Neural cell (in vitro differentiated cells): ENCODE measurements around the gene TMEM117.

ENCODE experiments used
- CTCF ChIP-seq: fragments of 450-650 bp; IDR thresholded peaks from 2 replicates; pipeline ENCODE4 v1.5.1; 2014; ENCODE audit warnings: antibody characterized with exemption, mild to moderate bottlenecking, moderate library complexity; ENCODE audit not compliant: poor library complexity, severe bottlenecking
- EZH2 ChIP-seq: fragments of 200-600, 300-800 bp; shearing (Covaris generic), sonication (generic); IDR thresholded peaks from 2 replicates; pipeline ENCODE4 v1.6.1; 2014; ENCODE audit warnings: antibody characterized with exemption, low read length, borderline replicate concordance, mild to moderate bottlenecking; ENCODE audit not compliant: insufficient read depth, poor library complexity, severe bottlenecking
- MXI1 ChIP-seq: fragments of 450-650 bp; conservative IDR thresholded peaks from 2 replicates; pipeline ENCODE4 v1.6.1; 2014; ENCODE audit warnings: antibody characterized with exemption, mild to moderate bottlenecking; ENCODE audit not compliant: poor library complexity, severe bottlenecking
- POLR2AphosphoS5 ChIP-seq: IDR thresholded peaks from 2 replicates; pipeline ENCODE4 v1.6.1; 2012
- SMC3 ChIP-seq: fragments of 450-650 bp; conservative IDR thresholded peaks from 2 replicates; pipeline ENCODE4 v1.6.1; 2014; ENCODE audit warnings: antibody characterized with exemption, mild to moderate bottlenecking, moderate library complexity; ENCODE audit not compliant: poor library complexity

DNA sequence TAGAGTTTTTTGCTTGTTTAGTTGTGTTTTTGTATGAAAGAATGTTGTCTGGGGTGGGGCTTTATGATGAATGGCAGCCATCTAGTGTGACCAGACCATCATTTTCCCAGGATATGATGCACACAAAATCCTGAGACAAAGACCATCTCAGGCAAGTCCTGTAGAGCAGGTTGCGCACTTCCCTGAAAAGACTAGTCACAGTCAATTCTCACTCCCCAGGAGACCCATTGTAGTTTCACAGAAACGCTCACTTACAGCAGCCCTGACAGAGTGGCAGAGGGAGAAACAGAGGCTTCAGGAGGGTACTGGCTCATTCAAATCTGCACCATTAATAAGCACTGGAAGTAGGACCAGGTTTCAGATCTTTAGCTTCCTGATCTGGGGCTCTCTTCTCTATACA lies 183.2 kb downstream of the TMEM117 start:
- TF ChIP-seq EZH2 (no peak), CTCF (no peak), POLR2AphosphoS5 (no peak), SMC3 (no peak), MXI1 (no peak)
